SK-N-MC (cell line): ENCODE data around the gene TIMM10.

ENCODE experiments used
- DNase-seq: peaks from one replicate; pipeline ENCODE4 v3.0.0-alpha.2; 2011; ENCODE audit warnings: low read depth, low spot score
- H3K27ac ChIP-seq: fragments of 200-600 bp; sonication (generic); 2 replicates; pipeline ENCODE4 v1.5.1; 2016; ENCODE audit warnings: mixed run types
- H3K36me3 ChIP-seq: fragments of 200-600 bp; sonication (generic); 2 replicates; pipeline ENCODE4 v1.6.1; 2017; ENCODE audit warnings: antibody characterized with exemption, low read length, mixed read lengths; ENCODE audit not compliant: insufficient read depth
- H3K4me3 ChIP-seq: fragments of 200-600 bp; sonication (generic); 2 replicates; pipeline ENCODE4 v1.5.1; 2016
- H3K9ac ChIP-seq: fragments of 200-600 bp; sonication (generic); 2 replicates; pipeline ENCODE4 v1.8.0; 2017; ENCODE audit warnings: mixed run types, mixed read lengths; ENCODE audit not compliant: insufficient read length
- H3K9me3 ChIP-seq: fragments of 200-600 bp; sonication (generic); 2 replicates; pipeline ENCODE4 v1.6.1; 2017; ENCODE audit warnings: low read depth, mild to moderate bottlenecking, antibody characterized with exemption, low read length, moderate library complexity, mixed read lengths
- EZH2 ChIP-seq: fragments of 200-600 bp; sonication (generic); IDR thresholded peaks from one replicate; pipeline ENCODE4 v1.6.1; 2017; ENCODE audit warnings: antibody characterized with exemption
- FOXP2 ChIP-seq: optimal IDR thresholded peaks from 2 replicates; pipeline ENCODE3; 2011; ENCODE audit warnings: mild to moderate bottlenecking, moderate library complexity; ENCODE audit not compliant: insufficient read depth; ENCODE audit errors: extremely low read length, control extremely low read depth
- POLR2AphosphoS5 ChIP-seq: IDR thresholded peaks from 2 replicates; pipeline ENCODE4 v1.6.1; 2012; ENCODE audit warnings: mild to moderate bottlenecking, low read depth, low read length, borderline replicate concordance

The TIMM10 gene

DNA sequence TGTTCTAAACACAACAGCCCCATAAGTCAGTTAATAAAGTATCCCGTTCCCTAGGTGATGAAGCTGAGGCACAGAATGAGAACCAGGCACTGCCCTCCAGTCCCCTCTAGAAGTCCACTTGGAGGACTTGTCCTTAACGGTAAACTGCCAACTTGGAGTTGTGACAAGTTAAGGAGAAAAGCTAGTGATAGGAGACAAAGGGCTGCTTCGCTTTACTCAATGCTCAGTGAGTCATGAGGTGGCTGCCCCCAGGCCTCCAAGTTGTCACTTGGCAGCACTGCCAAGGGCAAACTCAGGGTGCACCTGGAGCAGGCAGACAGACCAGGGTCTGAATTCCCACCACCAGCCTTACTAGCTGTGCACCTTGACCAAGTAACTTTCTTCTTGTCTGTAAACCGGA lies 28.6 kb downstream of the TIMM10 start:
- no peak overlapping the region for H3K4me3 ChIP-seq
- no peak overlapping the region for H3K9ac ChIP-seq
- H3K9me3 ChIP-seq = no peaks in the 10 kb centered on the region
- no peak overlapping the region for H3K27ac ChIP-seq
- no peak for TF ChIP-seq EZH2
- no peak for TF ChIP-seq FOXP2
- TF ChIP-seq POLR2AphosphoS5 = no peak
- no peak for DNase-seq
- peaks cover 17% of the 10 kb centered on the region; the same call in 1 of the 2 replicates for H3K36me3 ChIP-seq

DNA sequence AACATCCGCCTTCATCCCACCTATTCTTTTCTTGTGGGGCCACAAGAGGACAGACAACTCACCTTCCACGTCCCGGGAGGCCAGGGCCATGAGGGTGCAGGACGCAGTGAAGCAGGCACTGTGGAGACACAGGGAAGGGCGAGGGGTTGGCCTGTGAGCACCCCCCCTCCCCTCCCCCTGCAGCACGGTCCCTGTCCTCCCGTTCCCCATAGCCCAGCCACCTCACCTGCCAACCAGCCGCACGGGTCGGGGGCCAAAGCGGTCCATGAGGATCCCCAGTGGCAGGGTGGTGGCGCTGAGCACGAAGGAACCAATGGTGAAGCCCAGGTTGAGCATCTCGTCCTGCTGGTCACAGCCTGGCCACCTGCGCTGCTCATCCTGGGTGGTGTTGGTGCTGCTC lies 29.6 kb downstream of the TIMM10 start:
- H3K36me3 ChIP-seq = peaks cover 17% of the 10 kb centered on the region; the same call in 1 of the 2 replicates
- no peak overlapping the region for H3K4me3 ChIP-seq
- no peak overlapping the region for H3K9ac ChIP-seq
- no peaks in the 10 kb centered on the region for H3K9me3 ChIP-seq
- no peak for DNase-seq
- TF ChIP-seq POLR2AphosphoS5 = no peak
- no peak for TF ChIP-seq FOXP2
- no peak for TF ChIP-seq EZH2
- H3K27ac ChIP-seq = no peak overlapping the region

DNA sequence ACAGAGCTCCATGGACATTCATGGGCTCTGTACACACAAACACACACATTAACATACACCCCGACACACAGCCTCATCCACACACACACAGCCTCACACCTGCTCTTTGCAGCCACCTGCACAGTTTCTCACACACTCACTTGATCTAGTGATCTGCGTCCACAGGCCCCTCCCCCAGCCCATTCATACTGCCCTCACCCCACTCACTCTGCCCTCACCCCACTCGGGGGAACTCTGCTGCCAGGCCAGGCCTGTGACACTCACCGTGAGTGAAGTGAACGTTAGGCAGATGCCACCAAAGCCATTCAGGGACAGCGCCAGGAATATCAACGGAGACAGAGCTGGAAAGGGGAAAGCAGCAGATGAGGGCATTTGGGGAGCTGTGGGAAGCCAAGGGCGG lies 30.0 kb downstream of the TIMM10 start:
- no peak overlapping the region for H3K27ac ChIP-seq
- H3K9ac ChIP-seq = no peak overlapping the region
- no peak for DNase-seq
- H3K9me3 ChIP-seq = no peaks in the 10 kb centered on the region
- no peak overlapping the region for H3K4me3 ChIP-seq
- H3K36me3 ChIP-seq = peaks cover 17% of the 10 kb centered on the region; the same call in 1 of the 2 replicates
- TF ChIP-seq FOXP2 = no peak
- TF ChIP-seq POLR2AphosphoS5 = no peak
- TF ChIP-seq EZH2 = no peak

DNA sequence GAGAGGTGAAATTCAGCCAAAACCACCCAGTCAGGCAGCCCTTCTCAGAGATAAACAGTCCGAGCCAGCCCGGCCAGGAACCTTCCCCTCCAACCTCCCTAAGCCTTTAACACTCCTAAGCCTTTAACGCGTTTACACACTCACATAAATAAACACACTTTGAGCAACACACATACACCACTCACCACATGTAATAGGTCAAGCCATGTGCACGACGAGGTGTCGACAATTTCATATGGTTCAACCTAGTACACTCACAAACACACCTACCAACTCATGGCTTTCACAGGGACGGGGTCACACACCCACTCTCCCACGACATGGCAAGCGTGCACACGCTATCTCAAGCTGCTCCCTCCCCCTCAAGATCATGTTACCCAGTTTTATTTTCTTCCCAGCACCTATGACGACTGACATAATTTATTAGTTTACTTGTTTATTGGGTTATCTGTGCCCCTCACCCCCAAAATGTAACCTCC lies 30.5 kb downstream of the TIMM10 start:
- Histone ChIP-seq H3K4me3 (no peak overlapping the region), H3K9me3 (no peaks in the 10 kb centered on the region), H3K36me3 (peaks cover 17% of the 10 kb centered on the region; the same call in 1 of the 2 replicates), H3K27ac (no peak overlapping the region), H3K9ac (no peak overlapping the region)
- no peak for DNase-seq
- no peak for TF ChIP-seq EZH2
- no peak for TF ChIP-seq FOXP2
- no peak for TF ChIP-seq POLR2AphosphoS5

DNA sequence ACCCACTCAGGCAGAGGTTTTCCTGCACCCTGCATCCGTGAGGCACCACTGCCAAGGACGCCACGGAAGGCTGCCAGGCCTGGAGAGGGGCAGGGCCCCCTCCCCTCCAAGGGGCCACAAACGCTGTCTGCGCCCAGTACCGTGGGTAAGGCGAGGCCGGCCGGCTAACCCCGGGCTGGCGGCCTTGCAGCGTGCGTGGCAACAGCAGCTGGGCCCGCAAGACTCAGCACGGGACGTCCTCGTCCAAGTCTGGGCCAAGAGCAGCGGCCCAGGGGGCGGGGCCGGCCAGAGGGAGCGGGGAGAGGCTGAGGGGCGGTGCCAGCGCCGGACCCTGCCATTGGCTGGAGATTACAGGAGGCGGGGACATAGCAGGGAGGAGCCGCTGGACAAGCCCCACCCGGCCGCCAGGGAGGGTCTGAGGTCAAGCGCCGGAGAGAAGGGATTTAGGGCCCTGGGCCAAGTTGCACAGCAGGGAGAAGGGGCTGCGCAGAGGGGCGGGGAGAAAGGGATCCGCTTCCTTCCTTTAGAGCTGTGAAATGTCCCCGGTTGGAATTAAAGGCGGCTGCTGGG lies 31.1 kb downstream of the TIMM10 start:
- Histone ChIP-seq H3K9me3 (no peaks in the 10 kb centered on the region), H3K4me3 (no peak overlapping the region), H3K27ac (no peak overlapping the region), H3K36me3 (peaks cover 17% of the 10 kb centered on the region; the same call in 1 of the 2 replicates), H3K9ac (no peak overlapping the region)
- no peak for DNase-seq
- TF ChIP-seq FOXP2 = no peak
- TF ChIP-seq POLR2AphosphoS5 = no peak
- TF ChIP-seq EZH2 = no peak

DNA sequence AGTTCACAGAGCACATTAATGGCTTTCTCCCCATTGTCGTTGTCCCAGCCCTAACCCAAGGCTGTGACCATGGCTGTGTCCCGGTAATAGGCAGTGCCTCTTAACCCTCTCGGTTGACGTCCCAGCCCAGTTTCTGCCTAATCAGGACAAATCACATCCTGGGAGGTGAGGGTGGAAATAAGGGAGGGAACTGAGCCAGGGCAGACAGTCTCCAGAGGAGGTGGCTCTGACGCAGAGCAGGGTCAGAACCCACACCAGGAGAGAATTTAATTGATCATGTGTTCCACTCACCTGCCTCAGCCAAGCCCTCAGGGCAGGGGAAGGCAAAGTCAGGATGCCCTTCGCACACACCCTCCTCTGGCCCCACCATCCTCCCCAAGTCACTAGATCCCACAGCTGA lies 32.0 kb downstream of the TIMM10 start:
- H3K9me3 ChIP-seq = no peaks in the 10 kb centered on the region
- no peak overlapping the region for H3K4me3 ChIP-seq
- peaks cover 17% of the 10 kb centered on the region; the same call in 1 of the 2 replicates for H3K36me3 ChIP-seq
- DNase-seq = no peak
- H3K27ac ChIP-seq = no peak overlapping the region
- no peak overlapping the region for H3K9ac ChIP-seq
- no peak for TF ChIP-seq EZH2
- TF ChIP-seq FOXP2 = no peak
- TF ChIP-seq POLR2AphosphoS5 = no peak

DNA sequence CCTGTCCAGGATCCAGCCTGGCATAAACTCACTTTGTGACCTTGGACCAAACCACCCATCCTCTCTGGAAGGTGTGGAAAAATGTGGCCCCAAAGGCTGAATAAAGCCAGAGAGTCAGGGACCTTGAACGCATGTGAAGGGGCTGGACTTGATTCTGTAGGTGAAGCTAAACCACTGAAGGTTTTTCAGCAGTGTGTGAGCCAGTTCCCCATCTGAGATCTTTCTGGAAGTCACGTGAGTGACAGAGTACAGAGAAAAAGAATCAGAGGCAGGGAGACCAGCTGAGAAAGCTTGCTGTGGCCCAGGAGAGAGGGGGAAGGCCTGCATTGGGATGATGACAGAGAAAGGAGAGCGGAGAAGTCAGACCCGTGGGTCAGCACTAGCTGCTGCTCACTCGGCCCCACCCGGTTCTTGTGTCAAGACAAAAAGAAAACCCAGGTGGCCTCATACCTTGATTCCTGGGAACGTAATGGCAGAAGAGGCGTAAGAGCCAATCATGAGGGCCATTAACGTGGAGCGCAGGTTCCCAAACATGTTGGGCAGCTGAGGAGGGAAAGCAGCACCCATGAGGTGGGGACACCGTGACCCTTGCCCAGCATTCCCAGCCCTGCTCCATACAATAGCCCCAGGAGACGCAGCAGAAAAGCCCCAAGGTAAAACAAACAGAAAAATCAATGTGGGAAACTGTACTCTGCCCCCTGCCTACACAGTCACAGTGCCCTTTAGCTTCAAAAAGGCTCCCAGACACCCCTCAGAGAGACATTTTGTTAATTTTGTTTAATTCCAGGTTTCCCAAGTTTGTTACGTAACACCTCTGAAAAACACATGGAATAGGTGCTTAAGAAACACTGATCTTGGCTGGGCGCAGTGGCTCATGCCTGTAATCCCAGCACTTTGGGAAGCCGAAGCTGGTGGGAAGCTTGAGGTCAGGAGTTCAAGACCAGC lies 33.0 kb downstream of the TIMM10 start:
- H3K36me3 ChIP-seq = peaks cover 17% of the 10 kb centered on the region; the same call in 1 of the 2 replicates
- H3K9me3 ChIP-seq = no peaks in the 10 kb centered on the region
- H3K27ac ChIP-seq = no peak overlapping the region
- TF ChIP-seq EZH2 (no peak), FOXP2 (no peak), POLR2AphosphoS5 (no peak)
- H3K4me3 ChIP-seq = no peak overlapping the region
- no peak overlapping the region for H3K9ac ChIP-seq
- no peak for DNase-seq

DNA sequence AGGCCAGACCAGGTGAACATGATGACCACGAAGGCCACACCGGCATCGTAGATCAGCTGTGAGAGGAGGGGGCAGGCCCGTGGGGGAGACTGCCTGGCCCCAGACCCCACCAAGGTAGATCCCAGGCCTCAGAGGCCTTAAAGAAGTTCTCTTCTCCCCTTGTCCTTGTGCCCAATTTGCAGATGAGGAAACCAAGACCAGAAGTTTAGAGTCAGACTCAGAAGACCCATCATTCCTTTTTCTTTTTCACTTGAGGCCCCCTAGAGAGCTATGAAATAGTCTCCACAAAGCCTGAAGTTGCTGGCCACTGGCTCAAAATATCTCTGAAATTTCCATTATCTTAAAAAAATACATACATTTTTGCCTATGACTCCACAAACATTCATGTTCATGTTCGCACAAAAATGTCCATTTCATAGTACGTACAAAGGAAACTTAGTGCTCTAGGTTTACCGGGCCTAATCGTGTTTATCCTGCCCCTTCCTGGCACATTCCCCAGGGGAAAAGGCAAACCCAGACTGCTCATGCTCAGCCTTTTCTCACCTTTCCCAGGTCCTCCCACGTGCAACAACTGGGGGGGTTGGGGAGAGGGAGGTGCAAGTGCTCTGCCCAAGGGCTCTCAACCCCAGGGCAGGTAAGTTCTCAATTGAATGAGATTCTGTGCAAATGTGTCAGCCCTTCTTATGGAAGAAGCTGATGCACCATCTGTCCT lies 34.3 kb downstream of the TIMM10 start:
- no peaks in the 10 kb centered on the region for H3K9me3 ChIP-seq
- TF ChIP-seq EZH2 = no peak
- TF ChIP-seq POLR2AphosphoS5 = no peak
- TF ChIP-seq FOXP2 = no peak
- no peak for DNase-seq
- H3K9ac ChIP-seq = no peak overlapping the region
- no peak overlapping the region for H3K4me3 ChIP-seq
- no peak overlapping the region for H3K27ac ChIP-seq
- peaks cover 22% of the 10 kb centered on the region; the same call in 1 of the 2 replicates for H3K36me3 ChIP-seq
